Mesenchymal stem cell (in vitro differentiated cells and primary cell): ENCODE data around the gene KLF11.

Experiments used
- DNase-seq: peaks from one replicate; pipeline ENCODE4 v3.0.0-alpha.2; 2013
- H2AFZ ChIP-seq: one replicate; pipeline ENCODE4 v1.6.1; 2013; ENCODE audit warnings: low read depth, mild to moderate bottlenecking, control low read depth, inconsistent platforms, low read length, moderate library complexity
- H2AK5ac ChIP-seq: 2 replicates; pipeline ENCODE4 v1.6.1; 2013; ENCODE audit warnings: low read length, moderate library complexity, mild to moderate bottlenecking, inconsistent platforms; ENCODE audit not compliant: severe bottlenecking
- H2BK120ac ChIP-seq: one replicate; pipeline ENCODE4 v1.6.1; 2013; ENCODE audit warnings: low read depth, mild to moderate bottlenecking, inconsistent platforms, low read length, moderate library complexity
- H2BK12ac ChIP-seq, 2 experiments: one replicate each; pipeline ENCODE4 v1.6.1; 2013; ENCODE audit warnings: inconsistent platforms in 2 of 2, low read length in 2 of 2, mild to moderate bottlenecking in 2 of 2, moderate library complexity in 2 of 2, control low read depth in 1 of 2
- H2BK15ac ChIP-seq: one replicate; pipeline ENCODE4 v1.6.1; 2013; ENCODE audit warnings: mild to moderate bottlenecking, low read depth, inconsistent platforms; ENCODE audit not compliant: poor library complexity, severe bottlenecking
- H2BK5ac ChIP-seq: 2 replicates; pipeline ENCODE4 v1.6.1; 2013; ENCODE audit warnings: low read depth, mild to moderate bottlenecking, low read length, control low read depth, inconsistent platforms; ENCODE audit not compliant: poor library complexity, severe bottlenecking
- H3K14ac ChIP-seq, 2 experiments: one replicate each; pipeline ENCODE4 v1.6.1; 2013; ENCODE audit warnings: inconsistent platforms in 2 of 2, low read length in 2 of 2, control low read depth in 1 of 2, mild to moderate bottlenecking in 1 of 2, moderate library complexity in 1 of 2
- H3K18ac ChIP-seq, 2 experiments: one replicate each; pipeline ENCODE4 v1.6.1; 2013; ENCODE audit warnings: inconsistent platforms in 2 of 2, low read length in 2 of 2, control low read depth in 1 of 2, low read depth in 1 of 2, mild to moderate bottlenecking in 1 of 2
- H3K23ac ChIP-seq, 2 experiments: one replicate each; pipeline ENCODE4 v1.6.1; 2013; ENCODE audit warnings: inconsistent platforms in 2 of 2, low read length in 2 of 2, mild to moderate bottlenecking in 2 of 2, moderate library complexity in 2 of 2, control low read depth in 1 of 2
- H3K27ac ChIP-seq: 2 replicates; pipeline ENCODE4 v1.5.1; 2013; ENCODE audit warnings: mild to moderate bottlenecking, moderate library complexity, low read length, control low read depth, inconsistent platforms; ENCODE audit not compliant: poor library complexity, severe bottlenecking
- H3K27me3 ChIP-seq, 2 experiments: 2 replicates each; pipeline versions ENCODE4 v1.6.1 to v1.7.0; 2013; ENCODE audit warnings: low read length in 2 of 2, mild to moderate bottlenecking in 2 of 2, moderate library complexity in 2 of 2, control low read depth in 1 of 2, inconsistent platforms in 1 of 2; ENCODE audit not compliant: control insufficient read depth in 1 of 2, insufficient read depth in 1 of 2
- H3K36me3 ChIP-seq, 2 experiments: 2 replicates each; pipeline versions ENCODE4 v1.6.1 to v1.7.0; 2013; ENCODE audit warnings: low read length in 2 of 2, control low read depth in 1 of 2, inconsistent platforms in 1 of 2, low read depth in 1 of 2, mild to moderate bottlenecking in 1 of 2; ENCODE audit not compliant: insufficient read depth in 2 of 2, control insufficient read depth in 1 of 2
- H3K4ac ChIP-seq, 2 experiments: one replicate each; pipeline ENCODE4 v1.6.1; 2013; ENCODE audit warnings: inconsistent platforms in 2 of 2, low read length in 2 of 2, mild to moderate bottlenecking in 2 of 2, moderate library complexity in 2 of 2, control low read depth in 1 of 2, low read depth in 1 of 2
- H3K4me1 ChIP-seq: 2 replicates; pipeline ENCODE4 v1.6.1; 2013; ENCODE audit warnings: low read depth, low read length, control low read depth; ENCODE audit not compliant: control insufficient read depth, insufficient read depth
- H3K4me2 ChIP-seq: 2 replicates; pipeline ENCODE4 v1.6.1; 2013; ENCODE audit warnings: low read length, mild to moderate bottlenecking, inconsistent platforms; ENCODE audit not compliant: poor library complexity, severe bottlenecking
- H3K4me3 ChIP-seq, 2 experiments: 2 replicates each; pipeline versions ENCODE4 v1.5.1 to v1.7.0; 2013; ENCODE audit warnings: low read length in 2 of 2, mild to moderate bottlenecking in 2 of 2, control low read depth in 1 of 2, low read depth in 1 of 2; ENCODE audit not compliant: insufficient read depth in 1 of 2
- H3K79me1 ChIP-seq: replicated peaks from 2 replicates; pipeline ENCODE4 v1.6.1; 2013; ENCODE audit warnings: mild to moderate bottlenecking, control low read depth, low read length, inconsistent platforms; ENCODE audit not compliant: poor library complexity, severe bottlenecking
- H3K9ac ChIP-seq: 2 replicates; pipeline ENCODE4 v1.7.0; 2013; ENCODE audit warnings: mild to moderate bottlenecking, low read length, moderate library complexity
- H3K9me3 ChIP-seq: 2 replicates; pipeline ENCODE4 v1.7.0; 2013; ENCODE audit warnings: mild to moderate bottlenecking, low read length; ENCODE audit not compliant: control insufficient read depth
- H4K8ac ChIP-seq: one replicate; pipeline ENCODE4 v1.6.1; 2013; ENCODE audit warnings: inconsistent platforms, mild to moderate bottlenecking, low read length, moderate library complexity
- H4K91ac ChIP-seq: one replicate; pipeline ENCODE4 v1.6.1; 2013; ENCODE audit warnings: mild to moderate bottlenecking, low read length, inconsistent platforms
- WGBS: methylation state at CpG from one replicate; pipeline ENCODE4 v1.1.7; 2013; ENCODE audit warnings: mixed read lengths; 5-methylcytosine and 5-hydroxymethylcytosine counted together

Gene KLF11

GRCh38 chr2:10072656-10073480, 29.5 kb downstream of the KLF11 start:
- Histone ChIP-seq H2BK120ac (no peak overlapping the region), H3K9me3 (peaks cover 3% of the 10 kb centered on the region)

GRCh38 chr2:10073706-10074105, 30.4 kb downstream of the KLF11 start:
- 80% methylated on average over 8 of the region's 8 CpGs for WGBS
- no peak overlapping the region for H2AFZ ChIP-seq
- H3K27ac ChIP-seq = no peak overlapping the region

More at GRCh38 chr2:10072656-10073480, 29.5 kb downstream of the KLF11 start:
- Histone ChIP-seq H2BK5ac (no peak overlapping the region), H4K8ac (no peak overlapping the region), H3K4ac (no peak overlapping the region), H3K23ac (no peak overlapping the region), H3K27me3 (peaks cover 4 to 51% of the 10 kb centered on the region in 2 experiments), H3K14ac (no peak overlapping the region), H2AFZ (no peak overlapping the region), H2BK12ac (no peak overlapping the region), H2BK15ac (no peak overlapping the region), H3K4me3 (no peak overlapping the region), H3K4me1 (peaks cover 14% of the 10 kb centered on the region), H3K18ac (no peak overlapping the region), H3K36me3 (peaks cover 0 to 22% of the 10 kb centered on the region in 2 experiments), H3K4me2 (no peak overlapping the region), H3K27ac (no peak overlapping the region), H2AK5ac (no peak overlapping the region), H4K91ac (no peak overlapping the region), H3K79me1 (peaks cover 15% of the 10 kb centered on the region), H3K9ac (peak overlapping the region; percentile 55)
- 36% methylated on average over 20 of the region's 20 CpGs for WGBS
- DNase-seq = peak; percentile 81

GRCh38 chr2:10075101-10075500, 31.8 kb downstream of the KLF11 start:
- no peak overlapping the region for H3K4me3 ChIP-seq
- H3K36me3 ChIP-seq = peaks cover 0 to 18% of the 10 kb centered on the region in 2 experiments
- no peak overlapping the region for H3K9ac ChIP-seq
- no peak overlapping the region for H2BK12ac ChIP-seq
- H3K27me3 ChIP-seq = peaks cover 4 to 60% of the 10 kb centered on the region in 2 experiments
- peaks cover 13% of the 10 kb centered on the region for H3K79me1 ChIP-seq
- H3K14ac ChIP-seq = no peak overlapping the region
- H2AFZ ChIP-seq = no peak overlapping the region
- H4K91ac ChIP-seq = no peak overlapping the region
- no peak overlapping the region for H2BK15ac ChIP-seq
- no peaks in the 10 kb centered on the region for H3K9me3 ChIP-seq
- no peak overlapping the region for H3K27ac ChIP-seq
- H3K4me2 ChIP-seq = no peak overlapping the region
- DNase-seq = no peak
- H2AK5ac ChIP-seq = no peak overlapping the region
- no peak overlapping the region for H4K8ac ChIP-seq
- no peak overlapping the region for H3K23ac ChIP-seq
- H3K4ac ChIP-seq = no peak overlapping the region
- H2BK120ac ChIP-seq = no peak overlapping the region
- H2BK5ac ChIP-seq = no peak overlapping the region
- H3K18ac ChIP-seq = no peak overlapping the region
- H3K4me1 ChIP-seq = peaks cover 21% of the 10 kb centered on the region
- WGBS = 86% methylated on average over 13 of the region's 13 CpGs

More at GRCh38 chr2:10073706-10074105, 30.4 kb downstream of the KLF11 start:
- Histone ChIP-seq H4K91ac (no peak overlapping the region), H2BK120ac (no peak overlapping the region), H4K8ac (no peak overlapping the region), H3K14ac (no peak overlapping the region), H3K27me3 (peaks cover 4 to 60% of the 10 kb centered on the region in 2 experiments), H3K4ac (no peak overlapping the region), H2BK15ac (no peak overlapping the region), H3K36me3 (peaks cover 0 to 22% of the 10 kb centered on the region in 2 experiments), H3K9me3 (no peaks in the 10 kb centered on the region), H3K9ac (no peak overlapping the region), H3K4me3 (no peak overlapping the region), H2BK12ac (no peak overlapping the region), H2AK5ac (no peak overlapping the region), H3K79me1 (peaks cover 13% of the 10 kb centered on the region), H2BK5ac (no peak overlapping the region), H3K23ac (no peak overlapping the region), H3K18ac (no peak overlapping the region), H3K4me1 (peaks cover 21% of the 10 kb centered on the region), H3K4me2 (no peak overlapping the region)
- DNase-seq = no peak

DNA sequence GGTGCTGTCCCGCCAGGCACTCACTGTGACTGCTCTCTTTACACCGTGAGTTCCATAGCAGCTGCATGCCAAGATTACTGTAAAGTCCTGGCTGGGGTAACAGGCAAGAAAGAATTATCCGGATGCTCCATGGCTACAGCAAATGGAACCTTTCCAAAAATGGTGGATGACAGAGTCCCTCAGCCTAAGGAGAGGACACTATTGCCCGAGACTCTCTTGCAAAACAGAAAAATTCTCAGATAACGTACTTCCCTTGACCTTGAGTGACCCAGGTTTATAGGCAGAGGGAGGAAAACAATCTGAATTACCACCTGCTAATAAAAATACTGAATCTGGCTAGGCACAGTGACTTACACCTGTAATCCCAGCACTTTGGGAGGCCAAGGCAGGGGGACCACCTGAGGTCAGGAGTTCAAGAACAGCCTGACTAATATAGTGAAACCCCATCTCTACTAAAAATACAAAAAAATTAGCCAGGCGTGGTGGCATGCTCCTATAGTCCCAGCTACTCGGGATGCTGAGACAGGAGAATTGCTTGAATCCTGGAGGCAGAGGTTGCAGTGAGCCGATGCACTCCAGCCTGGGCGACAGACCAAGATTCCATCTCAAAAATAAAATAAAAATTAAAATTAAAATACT, 32.3 kb downstream of the KLF11 start:
- 75% methylated on average over 7 of the region's 9 CpGs for WGBS

More for the DNA sequence above, 32.3 kb downstream of the KLF11 start:
- Histone ChIP-seq H3K23ac (no peak overlapping the region), H3K27ac (no peak overlapping the region), H4K8ac (no peak overlapping the region), H3K18ac (no peak overlapping the region), H2BK120ac (no peak overlapping the region), H3K79me1 (peaks cover 13% of the 10 kb centered on the region), H3K4me2 (no peak overlapping the region), H3K14ac (no peak overlapping the region), H3K4me1 (peaks cover 23% of the 10 kb centered on the region), H2BK15ac (no peak overlapping the region), H2BK12ac (no peak overlapping the region), H3K27me3 (peaks cover 4 to 62% of the 10 kb centered on the region in 2 experiments), H3K36me3 (peaks cover 0 to 18% of the 10 kb centered on the region in 2 experiments), H3K9ac (no peak overlapping the region), H2BK5ac (no peak overlapping the region), H2AK5ac (no peak overlapping the region), H3K4ac (no peak overlapping the region), H2AFZ (no peak overlapping the region), H3K9me3 (no peaks in the 10 kb centered on the region), H4K91ac (no peak overlapping the region), H3K4me3 (no peak overlapping the region)
- DNase-seq = no peak
